Activated T-cell treated with anti-CD3 and anti-CD28 coated beads, Interleukin-2, amount 50 U/mL, for 72 hours (primary cell): ENCODE results near the gene IFNLR1. TPM values are rescaled to one million over a fixed set of nuclear protein-coding genes. Genes with fewer than 3 reads are reported as not detected.

Experiments
- ATAC-seq, 2 donors: fragments of 150-1000 bp; cut with Tn5 transposase; replicated peaks in 1 of 2; 2 replicates each; pipeline ENCODE4 v1.10.0; 2021; ENCODE audit warnings: moderate library complexity in 2 of 2, mild to moderate bottlenecking in 1 of 2
- DNase-seq, 2 donors: peaks; one replicate each; pipeline ENCODE4 v3.0.0; 2021 to 2022; ENCODE audit warnings: mixed read lengths in 1 of 2
- H3K27ac Mint-ChIP-seq: one replicate; pipeline ENCODE4 v1.8.0; 2022; ENCODE audit warnings: mild to moderate bottlenecking, moderate library complexity, mixed read lengths
- H3K27me3 Mint-ChIP-seq: one replicate; pipeline ENCODE4 v1.8.0; 2022; ENCODE audit warnings: low read depth, mixed read lengths
- H3K36me3 Mint-ChIP-seq, 2 donors: one replicate each; pipeline ENCODE4 v1.8.0; 2022; ENCODE audit warnings: mixed read lengths in 2 of 2, mild to moderate bottlenecking in 1 of 2; ENCODE audit not compliant: insufficient read depth in 2 of 2
- H3K4me1 Mint-ChIP-seq: one replicate; pipeline ENCODE4 v1.8.0; 2022; ENCODE audit warnings: low read depth, mixed read lengths
- H3K4me3 Mint-ChIP-seq, 2 donors: one replicate each; pipeline ENCODE4 v1.8.0; 2022; ENCODE audit warnings: mild to moderate bottlenecking in 2 of 2, mixed read lengths in 2 of 2, moderate library complexity in 2 of 2
- H3K9me3 Mint-ChIP-seq, 2 donors: one replicate each; pipeline ENCODE4 v1.8.0; 2022; ENCODE audit warnings: mixed read lengths in 2 of 2
- total RNA-seq, 2 donors: library from RNA; stranded (reverse); gene quantifications; one replicate each; pipeline ENCODE4 v1.2.3, GENCODE V29; 2022

IFNLR1 gene
- total RNA-seq, 2 donors from 2014 or later = 11.8 to 19.2 TPM

DNA sequence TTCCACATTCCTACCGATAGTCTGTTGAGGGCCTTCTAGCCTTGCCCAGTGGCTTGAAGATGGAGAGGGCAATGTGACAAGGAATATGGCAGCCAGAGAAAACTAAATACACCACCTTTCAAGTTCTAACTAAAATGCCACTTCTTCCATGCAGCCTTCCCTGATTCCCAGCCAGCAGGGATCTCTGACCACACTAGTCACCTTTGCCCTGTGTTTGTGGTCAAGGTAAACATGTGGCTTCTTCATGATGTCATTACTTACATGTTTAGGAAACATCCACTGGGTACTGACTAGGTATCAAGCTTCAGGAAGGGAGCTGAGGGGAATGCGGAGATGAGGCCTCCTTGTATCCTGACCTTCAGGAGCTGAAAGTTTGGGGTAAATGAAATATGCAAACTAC, 21.6 kb downstream of the IFNLR1 start:
- no peak overlapping the region for H3K4me3 Mint-ChIP-seq
- H3K9me3 Mint-ChIP-seq = no peaks in the 10 kb centered on the region
- no peaks in the 10 kb centered on the region for H3K27me3 Mint-ChIP-seq
- H3K36me3 Mint-ChIP-seq = peaks cover 3 to 15% of the 10 kb centered on the region in 2 donors
- no peak overlapping the region for H3K27ac Mint-ChIP-seq
- no peaks in the 10 kb centered on the region for H3K4me1 Mint-ChIP-seq
- ATAC-seq (no peak), DNase-seq (no peak)

DNA sequence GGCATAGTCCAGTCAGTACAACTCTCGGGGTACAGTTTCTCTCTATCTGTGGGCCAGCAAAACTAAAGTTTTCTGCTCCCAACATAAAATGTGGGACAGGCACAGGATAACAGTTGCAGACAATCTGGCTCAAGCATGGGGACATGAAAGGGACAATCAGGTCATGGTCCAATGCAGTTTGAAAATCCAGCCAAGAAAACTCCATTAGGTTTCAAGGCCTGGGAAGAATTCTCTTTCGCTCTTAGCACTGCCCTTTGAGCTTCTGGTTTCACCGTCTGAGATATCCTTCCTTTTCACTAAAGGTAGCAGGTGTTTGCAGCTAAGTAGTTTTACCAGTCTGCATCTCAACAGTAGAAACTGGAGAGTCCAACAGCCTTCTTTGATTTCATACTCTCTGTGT, 23.1 kb downstream of the IFNLR1 start:
- H3K27me3 Mint-ChIP-seq = no peaks in the 10 kb centered on the region
- no peaks in the 10 kb centered on the region for H3K4me1 Mint-ChIP-seq
- H3K9me3 Mint-ChIP-seq = no peaks in the 10 kb centered on the region
- no peak overlapping the region for H3K4me3 Mint-ChIP-seq
- H3K36me3 Mint-ChIP-seq = peaks cover 3 to 15% of the 10 kb centered on the region in 2 donors
- DNase-seq = no peak
- no peak overlapping the region for H3K27ac Mint-ChIP-seq
- no peak for ATAC-seq

DNA sequence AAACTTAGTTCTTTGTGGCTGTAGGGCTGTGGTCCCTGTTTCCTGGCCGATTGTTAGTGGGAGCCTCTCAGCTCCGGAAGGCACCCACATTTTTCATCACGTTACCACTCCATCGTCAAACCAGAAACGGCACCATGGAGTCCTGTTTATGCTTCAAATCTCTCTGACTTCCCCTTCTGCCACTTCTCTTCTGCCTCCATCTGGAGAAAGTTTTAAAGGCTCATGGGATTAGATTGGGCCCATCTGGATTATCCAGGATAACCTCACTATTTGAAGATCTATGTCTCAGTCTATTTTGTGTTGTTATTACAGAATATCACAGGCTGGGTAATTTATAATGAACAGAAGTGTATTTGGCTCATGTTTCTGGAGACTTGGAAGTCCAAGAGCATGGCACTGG, 24.9 kb downstream of the IFNLR1 start:
- H3K9me3 Mint-ChIP-seq = no peaks in the 10 kb centered on the region
- H3K36me3 Mint-ChIP-seq = peaks cover 0 to 11% of the 10 kb centered on the region in 2 donors
- H3K27me3 Mint-ChIP-seq = no peaks in the 10 kb centered on the region
- no peak overlapping the region for H3K27ac Mint-ChIP-seq
- no peaks in the 10 kb centered on the region for H3K4me1 Mint-ChIP-seq
- ATAC-seq (no peak), DNase-seq (no peak)
- H3K4me3 Mint-ChIP-seq = no peak overlapping the region

DNA sequence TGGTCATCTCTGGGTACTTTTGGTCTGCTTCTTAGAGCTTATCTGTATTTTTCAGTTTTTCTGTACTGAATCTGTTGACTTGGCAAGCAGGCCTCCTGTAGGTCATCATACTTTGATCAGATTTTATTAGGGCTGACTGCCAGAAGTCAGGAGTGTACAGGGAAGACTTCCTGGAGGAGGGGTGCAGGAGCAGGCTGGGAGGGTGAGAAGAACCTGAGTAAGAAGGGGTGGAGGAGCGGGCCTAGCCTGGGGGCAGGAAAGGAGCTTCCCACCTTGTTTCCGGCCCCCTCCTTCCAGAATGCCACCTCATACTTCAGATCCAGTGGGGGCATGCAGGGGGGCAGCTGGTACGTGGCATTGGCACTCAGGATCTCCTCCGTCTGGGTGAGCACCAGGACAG, 25.8 kb downstream of the IFNLR1 start:
- H3K27ac Mint-ChIP-seq = no peak overlapping the region
- no peaks in the 10 kb centered on the region for H3K9me3 Mint-ChIP-seq
- H3K36me3 Mint-ChIP-seq = peaks cover 0 to 11% of the 10 kb centered on the region in 2 donors
- H3K4me3 Mint-ChIP-seq = no peak overlapping the region
- DNase-seq = no peak
- ATAC-seq = no peak
- no peaks in the 10 kb centered on the region for H3K4me1 Mint-ChIP-seq
- no peaks in the 10 kb centered on the region for H3K27me3 Mint-ChIP-seq

DNA sequence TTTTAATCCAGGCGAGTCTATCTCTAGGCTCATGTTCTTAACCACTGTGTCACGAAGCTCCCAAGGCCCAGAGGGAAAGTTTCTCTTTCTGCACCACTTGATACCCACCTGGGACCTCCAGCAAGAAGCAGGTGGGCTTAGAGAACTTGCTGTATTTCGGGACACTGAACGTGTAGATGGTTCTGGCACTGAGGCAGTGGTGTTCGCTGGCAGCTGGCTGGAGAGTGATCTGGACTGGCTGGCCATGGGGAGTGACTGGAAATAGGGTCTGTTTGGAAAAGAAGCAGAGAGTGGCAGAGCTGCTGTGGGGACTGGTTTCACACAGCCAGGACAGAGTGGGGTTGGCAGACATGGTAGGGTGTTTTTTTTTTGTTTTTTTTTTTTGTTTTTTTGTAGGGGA, 27.7 kb downstream of the IFNLR1 start:
- Mint-ChIP-seq H3K9me3 (no peaks in the 10 kb centered on the region), H3K4me3 (no peak overlapping the region), H3K27me3 (no peaks in the 10 kb centered on the region), H3K36me3 (no peaks in the 10 kb centered on the region), H3K4me1 (no peaks in the 10 kb centered on the region), H3K27ac (no peak overlapping the region)
- ATAC-seq (no peak), DNase-seq (no peak)

DNA sequence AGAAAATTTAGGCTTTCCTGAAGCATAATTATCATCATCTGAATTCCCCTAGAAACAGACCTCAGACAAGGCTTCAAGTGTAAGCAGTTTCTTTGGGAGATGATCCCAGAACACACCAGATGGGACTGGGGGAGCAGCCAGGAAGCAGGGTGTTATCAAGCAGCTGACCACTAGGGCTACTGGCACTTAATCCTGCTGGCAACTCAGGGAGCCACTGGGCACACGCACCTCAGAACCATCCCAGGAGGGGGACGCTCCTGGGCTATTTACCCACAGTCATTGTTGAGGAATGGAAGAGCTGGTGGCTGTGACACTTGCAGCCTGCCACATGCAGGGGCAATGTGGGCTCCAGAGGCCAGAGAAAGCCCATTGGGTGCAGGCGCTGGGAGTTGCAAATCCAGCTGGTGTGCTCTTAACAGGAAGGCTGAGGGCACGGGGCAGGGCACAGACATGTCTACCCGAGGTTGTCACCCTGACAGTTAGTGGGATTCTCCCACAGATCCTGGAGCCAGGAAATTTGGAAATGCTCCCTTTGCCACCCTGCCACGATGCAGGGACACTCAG, 29.1 kb downstream of the IFNLR1 start:
- no peak overlapping the region for H3K27ac Mint-ChIP-seq
- ATAC-seq (no peak), DNase-seq (no peak)
- no peaks in the 10 kb centered on the region for H3K36me3 Mint-ChIP-seq
- H3K4me3 Mint-ChIP-seq = no peak overlapping the region
- no peaks in the 10 kb centered on the region for H3K4me1 Mint-ChIP-seq
- no peaks in the 10 kb centered on the region for H3K9me3 Mint-ChIP-seq
- no peaks in the 10 kb centered on the region for H3K27me3 Mint-ChIP-seq

DNA sequence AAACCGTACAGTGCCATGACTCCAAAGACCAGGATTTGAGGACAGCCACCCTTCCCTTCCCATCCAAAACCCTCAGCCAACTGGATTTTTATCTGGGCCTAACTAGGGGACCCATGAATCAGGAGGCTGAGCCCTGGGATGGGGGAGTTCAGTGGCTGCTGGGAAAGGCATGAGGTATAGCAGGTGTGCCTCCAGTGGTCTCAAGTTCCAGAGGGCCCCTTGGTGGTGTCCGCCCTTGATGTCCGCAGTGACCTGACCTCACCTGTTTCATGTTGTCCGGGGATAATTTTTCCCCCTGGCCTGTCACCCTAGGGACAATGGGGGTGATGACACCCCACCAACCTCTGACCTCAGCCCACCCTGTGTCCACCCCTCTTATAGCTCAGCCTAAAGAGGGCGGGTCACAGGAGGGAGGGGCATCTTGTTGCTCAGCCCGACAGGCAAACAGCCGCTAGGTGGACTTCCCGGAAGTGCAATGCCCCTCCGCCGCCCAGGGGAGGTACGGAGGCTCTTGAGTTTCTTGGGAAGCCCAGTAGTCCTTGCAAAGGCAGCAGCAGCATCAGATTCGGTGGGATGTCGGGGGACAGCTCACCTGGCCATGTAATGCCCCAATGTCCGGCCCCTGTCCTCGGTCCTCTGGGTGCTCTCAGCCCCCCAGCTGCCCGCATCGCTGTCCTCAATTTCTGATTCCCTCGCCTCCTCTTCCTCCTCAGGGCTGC, 30.4 kb downstream of the IFNLR1 start:
- Mint-ChIP-seq H3K4me1 (peaks cover 3% of the 10 kb centered on the region), H3K27me3 (peaks cover 12% of the 10 kb centered on the region), H3K36me3 (no peaks in the 10 kb centered on the region), H3K4me3 (no peak overlapping the region), H3K27ac (no peak overlapping the region), H3K9me3 (no peaks in the 10 kb centered on the region)
- ATAC-seq (no peak), DNase-seq (no peak)

DNA sequence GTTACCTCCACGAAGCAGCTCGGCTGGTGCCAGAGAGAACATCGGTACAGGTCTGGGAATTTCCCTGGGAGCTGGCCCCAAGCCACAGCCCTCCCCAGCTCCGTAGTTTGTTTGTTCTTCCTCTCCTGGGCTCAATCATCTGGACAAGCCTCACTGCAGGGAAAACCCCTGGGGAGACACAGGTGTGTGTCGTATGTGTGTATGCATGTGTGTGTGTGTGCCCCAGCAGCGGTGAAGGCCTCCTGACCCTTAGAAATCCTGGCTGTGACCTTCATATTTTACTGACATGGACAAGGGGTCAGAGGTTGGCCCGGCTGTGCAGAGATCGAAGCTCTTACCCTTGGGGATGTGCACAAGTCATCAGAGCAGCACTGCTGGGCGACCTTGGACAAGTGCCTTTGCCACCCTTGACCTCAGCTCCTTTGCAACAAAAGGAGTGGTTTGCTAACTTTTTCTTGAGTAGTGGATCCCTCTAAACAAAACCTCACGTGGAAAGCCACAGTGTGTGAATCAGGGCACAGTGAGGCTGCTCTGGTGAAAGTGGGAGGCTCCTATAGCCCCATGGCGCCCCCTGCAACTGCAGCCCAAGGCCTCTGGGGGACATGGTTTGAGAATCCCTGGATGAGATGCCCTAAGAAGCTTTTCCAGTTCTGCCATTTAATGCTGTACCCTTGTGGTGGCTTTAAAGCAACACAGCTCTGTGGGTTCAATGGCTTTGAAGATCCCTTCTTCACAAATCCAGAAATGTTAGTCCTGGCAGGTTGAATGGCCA, 31.9 kb downstream of the IFNLR1 start:
- peaks cover 27% of the 10 kb centered on the region for H3K27me3 Mint-ChIP-seq
- H3K9me3 Mint-ChIP-seq = no peaks in the 10 kb centered on the region
- DNase-seq (no peak), ATAC-seq (no peak)
- no peaks in the 10 kb centered on the region for H3K36me3 Mint-ChIP-seq
- H3K4me1 Mint-ChIP-seq = peaks cover 18% of the 10 kb centered on the region
- H3K4me3 Mint-ChIP-seq = no peak overlapping the region
- H3K27ac Mint-ChIP-seq = no peak overlapping the region

DNA sequence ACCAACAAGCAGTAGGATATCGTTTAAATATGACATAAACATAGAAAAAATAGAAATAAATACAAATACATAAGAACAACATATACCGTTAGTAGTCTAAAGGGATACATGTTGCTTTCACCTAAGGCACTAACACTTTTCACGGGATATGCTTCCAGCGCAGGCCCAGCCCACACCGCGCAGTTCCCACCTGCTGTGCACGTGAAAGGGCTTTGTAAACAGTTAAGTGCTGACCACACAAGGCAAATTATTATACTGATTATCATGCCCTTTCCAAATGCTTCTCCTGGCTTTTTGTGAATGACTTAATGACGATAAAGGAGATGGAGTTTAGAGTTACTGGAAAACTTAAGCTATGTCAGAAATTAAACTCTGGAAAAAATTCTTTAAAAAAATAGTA, 32.9 kb downstream of the IFNLR1 start:
- no peaks in the 10 kb centered on the region for H3K36me3 Mint-ChIP-seq
- H3K27me3 Mint-ChIP-seq = peaks cover 29% of the 10 kb centered on the region
- DNase-seq (no peak), ATAC-seq (no peak)
- H3K27ac Mint-ChIP-seq = no peak overlapping the region
- H3K4me1 Mint-ChIP-seq = peaks cover 27% of the 10 kb centered on the region
- H3K4me3 Mint-ChIP-seq = no peak overlapping the region
- no peaks in the 10 kb centered on the region for H3K9me3 Mint-ChIP-seq

DNA sequence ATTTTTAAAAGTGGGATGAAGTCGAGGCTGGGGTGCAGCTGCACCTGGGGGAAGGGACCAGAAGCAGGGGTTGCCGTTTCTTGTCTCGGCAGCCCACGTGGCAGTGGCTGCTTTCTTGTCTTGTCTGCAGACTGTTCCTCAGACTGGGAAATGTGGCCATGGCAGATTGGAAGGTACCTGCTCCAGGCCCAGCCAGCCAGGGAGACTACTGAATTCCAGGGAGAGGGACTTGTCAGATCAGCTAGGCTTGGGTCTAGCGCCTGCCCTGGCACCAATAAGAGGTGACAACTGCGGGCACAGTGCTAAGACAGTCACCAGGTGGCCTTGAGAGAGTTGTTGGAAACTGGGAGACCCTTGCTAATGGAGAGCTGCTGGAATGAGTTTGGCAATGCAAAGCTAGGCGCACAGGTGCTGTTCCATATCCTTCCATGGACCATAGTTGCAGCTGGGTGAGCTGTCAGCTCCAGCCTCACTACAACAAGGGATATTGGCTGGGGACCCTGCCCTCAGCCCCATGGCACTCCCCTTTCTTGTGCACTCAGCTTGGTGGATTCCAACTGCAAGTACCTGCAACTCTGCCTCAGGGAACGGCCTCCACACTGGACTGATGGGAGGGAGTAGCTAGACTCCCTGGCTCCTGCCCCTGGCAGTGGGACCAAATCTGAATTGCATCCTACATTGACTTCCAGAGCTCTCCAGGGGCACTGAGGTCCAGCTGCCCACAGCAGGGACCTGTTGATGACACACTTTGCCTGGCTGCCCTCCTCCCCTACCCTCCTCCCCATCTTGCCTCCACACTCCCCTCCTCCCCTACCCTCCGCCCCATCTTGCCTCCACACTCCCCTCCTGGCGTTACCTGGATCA, 34.2 kb downstream of the IFNLR1 start:
- H3K36me3 Mint-ChIP-seq = no peaks in the 10 kb centered on the region
- H3K9me3 Mint-ChIP-seq = no peaks in the 10 kb centered on the region
- peaks cover 33% of the 10 kb centered on the region for H3K4me1 Mint-ChIP-seq
- H3K27me3 Mint-ChIP-seq = peaks cover 36% of the 10 kb centered on the region
- DNase-seq (no peak), ATAC-seq (no peak)
- H3K27ac Mint-ChIP-seq = no peak overlapping the region
- no peak overlapping the region for H3K4me3 Mint-ChIP-seq

DNA sequence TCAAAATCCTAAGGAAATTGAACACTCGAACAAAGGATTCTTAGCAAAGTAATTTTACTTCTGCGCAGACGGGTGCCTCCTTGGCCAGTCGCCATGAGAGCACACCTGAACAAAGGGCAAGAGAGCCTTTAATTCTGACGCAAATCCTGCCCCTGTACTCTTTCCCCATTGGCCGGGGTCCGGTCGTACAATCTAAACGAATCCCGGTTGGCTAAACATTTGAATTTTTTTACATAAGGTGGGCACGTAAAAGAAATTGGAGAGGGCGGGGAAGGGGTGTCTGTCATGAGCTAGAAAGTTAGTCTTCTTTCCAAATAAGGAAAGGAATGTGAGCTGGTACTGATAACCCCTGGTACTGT, 35.9 kb downstream of the IFNLR1 start:
- Mint-ChIP-seq H3K4me3 (peak overlapping the region; percentile 81 to 85), H3K4me1 (peaks cover 33% of the 10 kb centered on the region), H3K27me3 (peaks cover 36% of the 10 kb centered on the region), H3K36me3 (no peaks in the 10 kb centered on the region), H3K9me3 (no peaks in the 10 kb centered on the region), H3K27ac (no peak overlapping the region)
- no peak for ATAC-seq
- DNase-seq = no peak

DNA sequence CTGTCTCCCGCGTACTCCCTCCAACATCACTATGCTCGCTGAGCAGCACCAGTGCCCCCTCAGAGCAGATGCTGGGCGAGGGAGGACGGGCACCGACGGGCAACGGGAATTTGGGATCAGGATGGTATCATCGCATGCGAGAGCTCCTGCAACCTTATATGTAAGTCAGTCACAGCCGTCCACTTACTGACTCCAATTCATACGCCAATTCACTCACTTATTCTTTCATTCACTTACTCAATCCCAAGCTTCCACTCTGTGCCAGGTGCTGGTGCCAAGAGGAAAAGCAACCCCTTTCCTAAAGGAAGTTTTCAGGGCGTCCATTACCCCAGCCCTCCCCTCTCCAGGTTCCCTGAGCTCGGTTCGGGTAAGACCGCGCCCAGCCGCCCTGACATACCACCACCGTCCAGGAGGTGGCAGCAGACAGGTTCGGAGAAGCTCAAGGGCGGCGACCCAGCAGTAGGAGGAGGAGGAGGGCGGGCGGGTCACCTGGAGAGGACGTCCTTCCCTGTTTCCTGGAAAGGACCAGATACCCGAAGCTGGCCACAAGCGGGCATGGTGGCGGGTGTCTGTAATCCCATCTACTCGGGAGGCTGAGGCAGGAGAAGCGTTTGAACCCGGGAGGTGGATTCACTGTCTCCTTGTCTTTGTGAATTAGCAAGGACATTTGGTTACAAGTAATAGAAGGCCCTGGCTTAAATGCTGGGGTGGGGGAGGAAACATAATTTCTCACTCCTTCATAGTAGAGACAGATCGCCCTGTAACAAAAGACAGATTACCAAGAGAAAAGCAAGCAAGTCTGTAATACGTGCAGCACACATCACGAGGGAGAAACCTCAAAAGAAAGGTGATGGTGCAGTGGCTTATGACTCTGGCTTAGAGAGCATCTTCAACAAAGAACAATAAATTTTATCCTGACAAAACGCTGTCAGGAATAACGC, 36.6 kb downstream of the IFNLR1 start:
- no peaks in the 10 kb centered on the region for H3K9me3 Mint-ChIP-seq
- H3K4me1 Mint-ChIP-seq = peaks cover 33% of the 10 kb centered on the region
- peak; percentile 90 to 91 for ATAC-seq
- DNase-seq = peak; percentile 92 to 94
- H3K27me3 Mint-ChIP-seq = peaks cover 36% of the 10 kb centered on the region
- peak overlapping the region; percentile 71 for H3K27ac Mint-ChIP-seq
- peak overlapping the region; percentile 81 to 85 for H3K4me3 Mint-ChIP-seq
- H3K36me3 Mint-ChIP-seq = no peaks in the 10 kb centered on the region
